ENCODE results near the gene FAAH.
"Not testable (repeated sequence)": the region's sequence is repeated elsewhere in the genome, so short reads cannot be mapped to it uniquely, and the experiment has no call there.

Gene FAAH

GRCh38 chr1:46364612-46365011 lies 29.5 kb upstream of the FAAH start:
- peak; percentile 75 for DNase-seq (ENCODE audit: extremely low read depth, low read depth)
- no peak for TF ChIP-seq CTCF (IDR thresholded peaks at IDR 0.05; ENCODE audit: low read depth, low read length, missing control alignments)
- H3K4me3 ChIP-seq (replicated peaks; ENCODE audit: low read depth, low read length), result no peak overlapping the region

DNA sequence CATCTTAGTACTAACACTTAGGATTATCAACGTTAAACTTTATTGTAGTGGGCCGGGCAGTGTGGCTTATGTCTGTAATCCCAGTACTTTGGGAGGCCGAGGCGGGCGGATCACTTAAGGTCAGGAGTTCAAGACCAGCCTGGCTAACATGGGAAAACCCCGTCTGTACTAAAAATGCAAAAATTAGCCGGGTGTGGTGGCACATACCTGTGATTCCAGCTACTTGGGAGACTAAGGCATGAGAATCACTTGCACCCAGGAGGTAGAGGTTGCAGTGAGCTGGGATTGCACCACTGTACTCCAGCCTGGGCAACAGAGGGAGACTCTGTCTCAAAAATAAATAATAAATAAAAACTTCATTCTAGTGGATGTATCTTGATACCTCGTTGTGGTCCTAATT lies 28.3 kb upstream of the FAAH start:
- H3K4me3 ChIP-seq (replicated peaks; ENCODE audit: low read depth, low read length); DNase-seq (ENCODE audit: extremely low read depth, low read depth): not testable (repeated sequence)

GRCh38 chr1:46367072-46367471 lies 27.0 kb upstream of the FAAH start:
- H3K4me3 ChIP-seq (replicated peaks; ENCODE audit: low read depth, low read length), result no peak overlapping the region
- no peak for TF ChIP-seq CTCF (IDR thresholded peaks at IDR 0.05; ENCODE audit: low read depth, low read length, missing control alignments)
- DNase-seq (ENCODE audit: extremely low read depth, low read depth), result no peak

- not testable (repeated sequence) for H3K4me3 ChIP-seq (replicated peaks; ENCODE audit: low read depth, low read length); DNase-seq (ENCODE audit: extremely low read depth, low read depth)
These were observed 26.4 kb upstream of the FAAH start for GRCh38 chr1:46367701-46368100.

- no peak overlapping the region for H3K4me3 ChIP-seq (replicated peaks; ENCODE audit: low read depth, low read length)
- DNase-seq (ENCODE audit: extremely low read depth, low read depth), result no peak
- TF ChIP-seq CTCF (IDR thresholded peaks at IDR 0.05; ENCODE audit: low read depth, low read length, missing control alignments), result no peak
These were observed 25.3 kb upstream of the FAAH start for GRCh38 chr1:46368791-46369190.

DNA sequence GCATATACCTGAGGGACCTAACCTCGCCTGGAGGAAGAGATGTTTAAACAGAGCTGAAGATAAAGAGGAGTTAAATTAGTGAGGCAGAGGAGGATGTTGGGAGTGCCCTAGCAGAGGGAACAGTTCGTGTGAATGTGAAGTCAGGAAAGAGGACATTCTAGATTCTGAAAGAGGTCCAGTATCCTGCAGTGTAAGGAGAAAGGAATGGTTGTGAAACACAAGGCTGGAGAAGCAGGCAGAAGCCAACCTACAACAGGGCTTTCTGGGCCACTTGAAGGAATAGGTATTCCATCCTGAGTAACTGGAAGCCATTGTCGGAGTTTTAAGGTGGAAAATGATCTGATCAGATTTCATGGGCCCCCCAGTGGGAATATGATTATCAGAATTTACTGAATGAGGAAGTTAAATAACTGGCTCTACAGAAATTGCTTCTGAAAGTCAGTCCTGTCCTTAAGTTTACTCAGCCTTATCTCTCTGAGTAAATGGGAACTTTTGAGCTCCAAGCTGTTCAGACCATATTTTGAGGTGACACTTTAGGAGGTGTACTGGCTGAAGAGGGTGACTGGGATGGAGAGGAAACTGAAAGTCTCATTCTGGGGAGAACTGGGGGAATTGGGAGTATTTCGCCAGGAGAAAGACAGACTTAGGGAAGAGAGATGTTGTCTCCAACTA lies 24.4 kb upstream of the FAAH start:
- no peak overlapping the region for H3K4me3 ChIP-seq (replicated peaks; ENCODE audit: low read depth, low read length)
- DNase-seq (ENCODE audit: extremely low read depth, low read depth), result no peak
- TF ChIP-seq CTCF (IDR thresholded peaks at IDR 0.05; ENCODE audit: low read depth, low read length, missing control alignments), result no peak

- no peak for DNase-seq (ENCODE audit: extremely low read depth, low read depth)
- TF ChIP-seq CTCF (IDR thresholded peaks at IDR 0.05; ENCODE audit: low read depth, low read length, missing control alignments), result no peak
- no peak overlapping the region for H3K4me3 ChIP-seq (replicated peaks; ENCODE audit: low read depth, low read length)
These were observed 23.9 kb upstream of the FAAH start for GRCh38 chr1:46370214-46370633.

- H3K4me3 ChIP-seq (replicated peaks; ENCODE audit: low read depth, low read length), result no peak overlapping the region
- no peak for TF ChIP-seq CTCF (IDR thresholded peaks at IDR 0.05; ENCODE audit: low read depth, low read length, missing control alignments)
- no peak for DNase-seq (ENCODE audit: extremely low read depth, low read depth)
These were observed 21.7 kb upstream of the FAAH start for GRCh38 chr1:46372431-46372830.

All from HFF-Myc (cell line).